Calu3 (cell line): ENCODE measurements around the gene KAT6B. TPM values are rescaled to one million over a fixed set of nuclear protein-coding genes. Genes with fewer than 3 reads are reported as not detected.
A peak's percentile ranks its signal among the peaks of the same experiment; 100 is the strongest.

Experiments
- BruUV-seq: library from RNA; stranded (reverse); fragments of 400-500 nt; replicated peaks from 2 replicates; lab custom pipeline; 2021; lab: Mats Ljungman, UMichigan
- CTCF ChIA-PET: fragments of 300-600 bp; sonication (Branson Sonifier 250); formaldehyde crosslinking; loops from one replicate; lab custom pipeline; 2022; ENCODE audit warnings: antibody characterized with exemption; lab: Charles Lee
- DNase-seq: peaks from one replicate; pipeline ENCODE4 v3.0.0; 2022
- H3K27ac Mint-ChIP-seq: one replicate; pipeline ENCODE4 v1.8.0; 2022; ENCODE audit warnings: mixed read lengths; ENCODE audit not compliant: unreplicated experiment
- H3K27me3 Mint-ChIP-seq: one replicate; pipeline ENCODE4 v1.8.0; 2022; ENCODE audit warnings: mixed read lengths; ENCODE audit not compliant: unreplicated experiment
- H3K36me3 Mint-ChIP-seq: one replicate; pipeline ENCODE4 v1.8.0; 2022; ENCODE audit warnings: mild to moderate bottlenecking, moderate library complexity, mixed read lengths; ENCODE audit not compliant: insufficient read depth, unreplicated experiment
- H3K4me1 Mint-ChIP-seq: one replicate; pipeline ENCODE4 v1.8.0; 2022; ENCODE audit warnings: mild to moderate bottlenecking, low read depth, mixed read lengths; ENCODE audit not compliant: unreplicated experiment
- H3K4me3 Mint-ChIP-seq: one replicate; pipeline ENCODE4 v1.8.0; 2022; ENCODE audit warnings: mild to moderate bottlenecking, low read depth, moderate library complexity, mixed read lengths; ENCODE audit not compliant: unreplicated experiment
- H3K9me3 Mint-ChIP-seq: one replicate; pipeline ENCODE4 v1.8.0; 2022; ENCODE audit warnings: low read depth, mixed read lengths; ENCODE audit not compliant: unreplicated experiment
- CTCF ChIP-seq: fragments of 200-600 bp; IDR thresholded peaks from one replicate; pipeline ENCODE4 v1.8.0; 2022; ENCODE audit warnings: antibody characterized with exemption; ENCODE audit not compliant: unreplicated experiment
- intact Hi-C: fragments of 100-400 bp; cut with micrococcal nuclease; formaldehyde crosslinking; loops from one replicate; pipeline ENCODE4 v1.10.0; 2022; ENCODE audit not compliant: unreplicated experiment
- total RNA-seq: library from RNA; stranded (reverse); gene quantifications from 2 replicates; pipeline ENCODE4 v1.2.3, GENCODE V29; 2022

Gene KAT6B
- total RNA-seq, 1 experiment from 2014 or later, result 28.6 TPM

GRCh38 chr10:74870191-74870590 is 43.8 kb downstream of the KAT6B start:
- no peaks in the 10 kb centered on the region for H3K27me3 Mint-ChIP-seq
- intact Hi-C loops, result no loop called here
- CTCF ChIA-PET, result no interaction called here
- H3K9me3 Mint-ChIP-seq, result no peaks in the 10 kb centered on the region
- BruUV-seq, result no TSS peak
- no peaks in the 10 kb centered on the region for H3K36me3 Mint-ChIP-seq
- no peak overlapping the region for H3K4me3 Mint-ChIP-seq
- H3K4me1 Mint-ChIP-seq, result no peaks in the 10 kb centered on the region
- no peak for TF ChIP-seq CTCF
- DNase-seq, result no peak
- H3K27ac Mint-ChIP-seq, result no peak overlapping the region

- Mint-ChIP-seq H3K36me3 (no peaks in the 10 kb centered on the region), H3K4me1 (no peaks in the 10 kb centered on the region)
- CTCF ChIA-PET, result no interaction called here
Observed at GRCh38 chr10:74871595-74872382, 45.4 kb downstream of the KAT6B start.

GRCh38 chr10:74873803-74874454 is 47.5 kb downstream of the KAT6B start:
- Mint-ChIP-seq H3K4me3 (no peak overlapping the region), H3K27ac (no peak overlapping the region)
- intact Hi-C loops, result no loop called here

More at GRCh38 chr10:74871595-74872382, 45.4 kb downstream of the KAT6B start:
- H3K4me3 Mint-ChIP-seq, result no peak overlapping the region
- intact Hi-C loops, result no loop called here
- no peaks in the 10 kb centered on the region for H3K27me3 Mint-ChIP-seq
- no peak for TF ChIP-seq CTCF
- H3K9me3 Mint-ChIP-seq, result no peaks in the 10 kb centered on the region
- DNase-seq, result peak; percentile 6
- H3K27ac Mint-ChIP-seq, result no peak overlapping the region
- no TSS peak for BruUV-seq

GRCh38 chr10:74874649-74875048 is 48.2 kb downstream of the KAT6B start:
- TF ChIP-seq CTCF, result no peak
- no peak for DNase-seq
- Mint-ChIP-seq H3K36me3 (no peaks in the 10 kb centered on the region), H3K4me3 (no peak overlapping the region), H3K27ac (no peak overlapping the region), H3K4me1 (no peaks in the 10 kb centered on the region), H3K27me3 (no peaks in the 10 kb centered on the region), H3K9me3 (no peaks in the 10 kb centered on the region)
- CTCF ChIA-PET, result no interaction called here
- intact Hi-C loops, result no loop called here
- no TSS peak for BruUV-seq

More at GRCh38 chr10:74873803-74874454, 47.5 kb downstream of the KAT6B start:
- CTCF ChIA-PET, result no interaction called here
- no peak for TF ChIP-seq CTCF
- Mint-ChIP-seq H3K27me3 (no peaks in the 10 kb centered on the region), H3K9me3 (no peaks in the 10 kb centered on the region), H3K4me1 (no peaks in the 10 kb centered on the region), H3K36me3 (no peaks in the 10 kb centered on the region)
- no peak for DNase-seq
- no TSS peak for BruUV-seq
